GM19395 (cell line): Measurements from ENCODE around the gene LCE3E.

Experiments
- ATAC-seq: cut with Tn5 transposase; IDR thresholded peaks from one replicate; pipeline ENCODE4 v1.9.1; 2021; ENCODE audit warnings: mild to moderate bottlenecking, moderate library complexity; ENCODE audit not compliant: unreplicated experiment

Gene LCE3E

DNA sequence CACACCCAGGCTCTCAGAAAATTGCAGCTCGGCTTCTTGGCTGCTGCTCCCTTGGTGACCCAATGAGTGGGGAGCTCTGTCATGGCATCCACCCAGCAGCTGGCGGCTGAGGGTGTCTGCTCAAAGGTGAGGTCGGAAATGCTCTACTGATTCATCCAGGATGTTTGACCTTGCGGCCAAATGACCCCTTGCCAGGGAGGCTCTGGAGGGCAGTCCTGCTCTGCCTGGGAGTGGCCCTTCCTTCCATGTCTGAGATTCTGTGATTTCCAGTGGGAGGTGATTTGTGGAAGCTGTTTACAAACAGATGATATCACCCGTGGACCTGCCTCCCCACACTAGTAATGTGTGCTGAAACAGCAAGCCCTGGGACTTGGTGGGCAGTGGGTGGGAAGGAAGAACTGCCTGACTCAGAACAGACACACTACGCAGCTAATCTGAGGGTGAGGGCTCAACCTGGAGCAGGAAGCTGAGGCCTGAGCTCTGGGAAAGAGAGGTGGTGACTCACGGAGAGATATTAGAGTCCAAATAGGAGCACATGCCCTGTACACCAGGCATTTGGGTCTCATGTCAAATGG lies 49.3 kb downstream of the LCE3E start:
- no peak for ATAC-seq

GRCh38 chr1:152516082-152516481 lies 50.5 kb downstream of the LCE3E start:
- no peak for ATAC-seq
